ENCODE measurements around the gene FPGS. TPM values are rescaled to one million over a fixed set of nuclear protein-coding genes. Genes with fewer than 3 reads are reported as not detected.

The FPGS gene
- total RNA-seq, 1 experiment from 2014 or later, result 70.6 TPM

GRCh38 chr9:127847833-127848755 lies 45.4 kb downstream of the FPGS start:
- CTCF ChIA-PET, result no interaction called here
- Histone ChIP-seq H3K27ac (ENCODE audit: low read depth, low read length) (no peak overlapping the region), H2AFZ (ENCODE audit: low read depth, low read length, poor library complexity, severe bottlenecking) (no peak overlapping the region), H3K27me3 (ENCODE audit: insufficient read depth, low read length) (no peaks in the 10 kb centered on the region), H3K9me3 (ENCODE audit: control insufficient read depth in 1 of 2, insufficient read depth in 1 of 2, low read depth in 1 of 2, low read length in 2 of 2) (peaks cover 3 to 11% of the 10 kb centered on the region in 2 experiments; a peak in 2 of 4 replicates), H3K4me1 (ENCODE audit: control insufficient read depth in 1 of 2, insufficient read depth in 2 of 2, low read length in 2 of 2) (no peaks in the 10 kb centered on the region), H4K20me1 (ENCODE audit: insufficient read depth) (no peaks in the 10 kb centered on the region), H3K4me3 (replicated peaks in 1 of 2; ENCODE audit: low read depth in 1 of 2, low read length in 2 of 2) (no peak overlapping the region), H3K9me2 (ENCODE audit: insufficient read depth) (no peaks in the 10 kb centered on the region), H3K4me2 (ENCODE audit: low read length) (no peak overlapping the region), H3K79me2 (ENCODE audit: insufficient read depth, low read length) (no peaks in the 10 kb centered on the region), H3K9ac (ENCODE audit: low read length) (no peak overlapping the region), H3K36me3 (ENCODE audit: control insufficient read depth in 1 of 2, insufficient read depth in 2 of 2, low read length in 2 of 2) (no peaks in the 10 kb centered on the region)
- no peak for TF ChIP-seq ZNF274 (IDR thresholded peaks at IDR 0.05; ENCODE audit: low read depth, low read length)
- TF ChIP-seq EZH2phosphoT487 (IDR thresholded peaks at IDR 0.05; ENCODE audit: borderline replicate concordance), result no peak
- no peak for TF ChIP-seq JUND (IDR thresholded peaks at IDR 0.05)
- no peak for TF ChIP-seq ATF3 (IDR thresholded peaks at IDR 0.05)
- TF ChIP-seq REST (IDR thresholded peaks at IDR 0.05; ENCODE audit: low read depth), result no peak
- no peak for TF ChIP-seq RAD21 (IDR thresholded peaks at IDR 0.05; ENCODE audit: low read depth)
- TF ChIP-seq CEBPB (IDR thresholded peaks at IDR 0.05; ENCODE audit: low read depth), result no peak
- no peak for TF ChIP-seq CBX3 (IDR thresholded peaks at IDR 0.05; ENCODE audit: low read depth)
- no peak for TF ChIP-seq ELF1 (IDR thresholded peaks at IDR 0.05; ENCODE audit: borderline replicate concordance, low read depth)
- no peak for TF ChIP-seq EGR1 (IDR thresholded peaks at IDR 0.05; ENCODE audit: low read depth)
- no peak for TF ChIP-seq SIN3A (IDR thresholded peaks at IDR 0.05; ENCODE audit: low read depth)
- TF ChIP-seq EZH2 (IDR thresholded peaks at IDR 0.05), result no peak
- TF ChIP-seq ZBTB33 (IDR thresholded peaks at IDR 0.05; ENCODE audit: extremely low read depth, insufficient replicate concordance, low read length), result no peak
- TF ChIP-seq POLR2A (IDR thresholded peaks at IDR 0.05; ENCODE audit: borderline replicate concordance, extremely low read depth, insufficient read depth, insufficient read length), result no peak
- no peak for TF ChIP-seq YY1 (IDR thresholded peaks at IDR 0.05; ENCODE audit: extremely low read depth, insufficient replicate concordance, low read depth, low read length)
- TF ChIP-seq POLR2AphosphoS5 (IDR thresholded peaks at IDR 0.05; ENCODE audit: low read depth, low read length), result no peak
- TF ChIP-seq SRF (IDR thresholded peaks at IDR 0.05; ENCODE audit: low read depth), result no peak
- no peak for TF ChIP-seq ZFX (IDR thresholded peaks at IDR 0.05)
- BruUV-seq (replicated peaks), result no TSS peak
- no peak for DNase-seq (ENCODE audit: low read depth, low spot score)
- RAD21 ChIA-PET (ENCODE audit: low non-redundant PET in 1 of 2, low total read pairs in 2 of 2, uncharacterized antibody in 2 of 2, unreplicated experiment in 2 of 2), result no interaction called here
- POLR2A ChIA-PET, result no interaction called here
- intact Hi-C loops (cut with micrococcal nuclease), result no loop called here
- no peak for ATAC-seq
